GM23338 (cell line): ENCODE measurements around the gene CAMTA1.

Source experiments
- CREB1 ChIP-seq: fragments of 250-450 bp; sonication (Bioruptor Pico); IDR thresholded peaks from 2 replicates; pipeline ENCODE4 v1.5.0; 2020; ENCODE audit warnings: low read depth, mild to moderate bottlenecking, moderate library complexity
- EZH2 ChIP-seq: fragments of 200-600 bp; sonication (generic); IDR thresholded peaks from one replicate; pipeline ENCODE4 v1.8.0; 2017; ENCODE audit warnings: antibody characterized with exemption, mild to moderate bottlenecking, low read depth; ENCODE audit not compliant: unreplicated experiment
- EZH2phosphoT487 ChIP-seq: fragments of 200-600 bp; sonication (generic); IDR thresholded peaks from one replicate; pipeline ENCODE4 v1.8.1; 2018; ENCODE audit warnings: antibody characterized with exemption; ENCODE audit not compliant: unreplicated experiment
- JUNB ChIP-seq: IDR thresholded peaks from one replicate; pipeline ENCODE4 v1.6.1; 2016; ENCODE audit warnings: antibody characterized with exemption; ENCODE audit not compliant: unreplicated experiment
- NANOG ChIP-seq: IDR thresholded peaks from 2 replicates; pipeline ENCODE4 v1.6.1; 2016; ENCODE audit warnings: antibody characterized with exemption, borderline replicate concordance
- POLR2AphosphoS5 ChIP-seq: IDR thresholded peaks from 2 replicates; pipeline ENCODE4 v1.6.1; 2016; ENCODE audit warnings: antibody characterized with exemption, low read depth
- STAT1 ChIP-seq: IDR thresholded peaks from one replicate; pipeline ENCODE4 v1.6.1; 2016; ENCODE audit warnings: antibody characterized with exemption; ENCODE audit not compliant: unreplicated experiment
- ZNF114 ChIP-seq: fragments of 250-450 bp; sonication (Bioruptor Pico); IDR thresholded peaks from 2 replicates; pipeline ENCODE4 v1.5.0; 2020; ENCODE audit warnings: mild to moderate bottlenecking, moderate library complexity
- ZNF331 ChIP-seq: fragments of 250-450 bp; sonication (Bioruptor Pico); IDR thresholded peaks from 2 replicates; pipeline ENCODE4 v1.5.0; 2020; ENCODE audit warnings: low read depth, mild to moderate bottlenecking, moderate library complexity
- TF ChIP-seq, protein P1 (sequence below), 2 experiments: fragments of 200-600 bp in 1 of 2; sonication (generic) in 1 of 2; conservative IDR thresholded peaks; 2 replicates each; pipeline versions ENCODE4 v1.5.1 to v1.6.1; 2016 to 2017; ENCODE audit warnings: antibody characterized with exemption in 2 of 2, low read depth in 2 of 2, mild to moderate bottlenecking in 2 of 2, moderate library complexity in 1 of 2
- TF ChIP-seq, protein P2 (sequence below): IDR thresholded peaks from one replicate; pipeline ENCODE4 v1.6.1; 2018; ENCODE audit warnings: antibody characterized with exemption; ENCODE audit not compliant: unreplicated experiment

DNA sequence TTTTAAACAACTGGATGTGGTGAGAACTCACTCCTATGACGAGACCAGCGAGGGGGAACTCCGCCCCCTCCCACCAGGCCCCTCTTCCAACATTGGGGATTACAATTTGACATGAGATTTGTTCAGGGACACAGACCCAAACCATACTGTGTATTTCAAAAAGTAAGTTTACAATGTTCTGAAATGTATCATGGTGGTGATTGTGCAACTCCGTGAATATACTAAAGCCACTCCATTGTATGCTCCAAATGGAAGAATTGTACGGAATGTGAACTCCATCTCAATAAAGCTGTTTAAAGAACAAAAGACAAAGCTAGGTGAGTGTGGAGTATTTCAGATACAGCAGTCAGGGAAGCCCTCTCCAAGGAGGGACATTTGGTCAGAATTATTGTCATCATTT lies 553.8 kb downstream of the CAMTA1 start:
- TF ChIP-seq EZH2 = no peak
- TF ChIP-seq CREB1 (CRISPR knock-in tag) = no peak
- TF ChIP-seq, protein P1, sequence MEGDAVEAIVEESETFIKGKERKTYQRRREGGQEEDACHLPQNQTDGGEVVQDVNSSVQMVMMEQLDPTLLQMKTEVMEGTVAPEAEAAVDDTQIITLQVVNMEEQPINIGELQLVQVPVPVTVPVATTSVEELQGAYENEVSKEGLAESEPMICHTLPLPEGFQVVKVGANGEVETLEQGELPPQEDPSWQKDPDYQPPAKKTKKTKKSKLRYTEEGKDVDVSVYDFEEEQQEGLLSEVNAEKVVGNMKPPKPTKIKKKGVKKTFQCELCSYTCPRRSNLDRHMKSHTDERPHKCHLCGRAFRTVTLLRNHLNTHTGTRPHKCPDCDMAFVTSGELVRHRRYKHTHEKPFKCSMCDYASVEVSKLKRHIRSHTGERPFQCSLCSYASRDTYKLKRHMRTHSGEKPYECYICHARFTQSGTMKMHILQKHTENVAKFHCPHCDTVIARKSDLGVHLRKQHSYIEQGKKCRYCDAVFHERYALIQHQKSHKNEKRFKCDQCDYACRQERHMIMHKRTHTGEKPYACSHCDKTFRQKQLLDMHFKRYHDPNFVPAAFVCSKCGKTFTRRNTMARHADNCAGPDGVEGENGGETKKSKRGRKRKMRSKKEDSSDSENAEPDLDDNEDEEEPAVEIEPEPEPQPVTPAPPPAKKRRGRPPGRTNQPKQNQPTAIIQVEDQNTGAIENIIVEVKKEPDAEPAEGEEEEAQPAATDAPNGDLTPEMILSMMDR (conservative IDR thresholded peaks at IDR 0.05; ENCODE audit: low read depth in 2 of 2) = no peak
- no peak for TF ChIP-seq EZH2phosphoT487
- TF ChIP-seq, protein P2, sequence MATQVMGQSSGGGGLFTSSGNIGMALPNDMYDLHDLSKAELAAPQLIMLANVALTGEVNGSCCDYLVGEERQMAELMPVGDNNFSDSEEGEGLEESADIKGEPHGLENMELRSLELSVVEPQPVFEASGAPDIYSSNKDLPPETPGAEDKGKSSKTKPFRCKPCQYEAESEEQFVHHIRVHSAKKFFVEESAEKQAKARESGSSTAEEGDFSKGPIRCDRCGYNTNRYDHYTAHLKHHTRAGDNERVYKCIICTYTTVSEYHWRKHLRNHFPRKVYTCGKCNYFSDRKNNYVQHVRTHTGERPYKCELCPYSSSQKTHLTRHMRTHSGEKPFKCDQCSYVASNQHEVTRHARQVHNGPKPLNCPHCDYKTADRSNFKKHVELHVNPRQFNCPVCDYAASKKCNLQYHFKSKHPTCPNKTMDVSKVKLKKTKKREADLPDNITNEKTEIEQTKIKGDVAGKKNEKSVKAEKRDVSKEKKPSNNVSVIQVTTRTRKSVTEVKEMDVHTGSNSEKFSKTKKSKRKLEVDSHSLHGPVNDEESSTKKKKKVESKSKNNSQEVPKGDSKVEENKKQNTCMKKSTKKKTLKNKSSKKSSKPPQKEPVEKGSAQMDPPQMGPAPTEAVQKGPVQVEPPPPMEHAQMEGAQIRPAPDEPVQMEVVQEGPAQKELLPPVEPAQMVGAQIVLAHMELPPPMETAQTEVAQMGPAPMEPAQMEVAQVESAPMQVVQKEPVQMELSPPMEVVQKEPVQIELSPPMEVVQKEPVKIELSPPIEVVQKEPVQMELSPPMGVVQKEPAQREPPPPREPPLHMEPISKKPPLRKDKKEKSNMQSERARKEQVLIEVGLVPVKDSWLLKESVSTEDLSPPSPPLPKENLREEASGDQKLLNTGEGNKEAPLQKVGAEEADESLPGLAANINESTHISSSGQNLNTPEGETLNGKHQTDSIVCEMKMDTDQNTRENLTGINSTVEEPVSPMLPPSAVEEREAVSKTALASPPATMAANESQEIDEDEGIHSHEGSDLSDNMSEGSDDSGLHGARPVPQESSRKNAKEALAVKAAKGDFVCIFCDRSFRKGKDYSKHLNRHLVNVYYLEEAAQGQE = no peak
- TF ChIP-seq STAT1 = no peak
- TF ChIP-seq ZNF114 (CRISPR knock-in tag) = no peak
- TF ChIP-seq POLR2AphosphoS5 = no peak
- no peak for TF ChIP-seq JUNB
- no peak for TF ChIP-seq NANOG
- TF ChIP-seq ZNF331 = no peak
